H9 (cell line): ENCODE data around the gene NPS. TPM values are rescaled to one million over a fixed set of nuclear protein-coding genes. Genes with fewer than 3 reads are reported as not detected.

Source experiments
- DNase-seq: peaks from one replicate; pipeline ENCODE4 v3.0.0-alpha.2; 2017
- H2AFZ ChIP-seq: one replicate; pipeline ENCODE4 v1.6.1; 2013; ENCODE audit warnings: mild to moderate bottlenecking, low read length, control low read depth, moderate library complexity
- H2AK5ac ChIP-seq: 2 replicates; pipeline ENCODE4 v1.6.1; 2013; ENCODE audit warnings: low read length, control low read depth, mixed read lengths; ENCODE audit not compliant: insufficient read length
- H2BK120ac ChIP-seq: one replicate; pipeline ENCODE4 v1.6.1; 2013; ENCODE audit warnings: low read depth, mild to moderate bottlenecking, low read length, control low read depth, inconsistent platforms; ENCODE audit not compliant: poor library complexity, severe bottlenecking
- H2BK12ac ChIP-seq: 2 replicates; pipeline ENCODE4 v1.6.1; 2013; ENCODE audit warnings: low read length, control low read depth, mixed read lengths, low read depth; ENCODE audit not compliant: insufficient read length
- H2BK15ac ChIP-seq: 2 replicates; pipeline ENCODE4 v1.6.1; 2013; ENCODE audit warnings: low read depth, low read length, control low read depth
- H2BK20ac ChIP-seq: one replicate; pipeline ENCODE4 v1.6.1; 2013; ENCODE audit warnings: low read depth, mild to moderate bottlenecking, low read length, control low read depth, inconsistent platforms; ENCODE audit not compliant: poor library complexity, severe bottlenecking
- H2BK5ac ChIP-seq: 2 replicates; pipeline ENCODE4 v1.6.1; 2013; ENCODE audit warnings: low read length, control low read depth, mixed read lengths; ENCODE audit not compliant: insufficient read length
- H3K14ac ChIP-seq: 2 replicates; pipeline ENCODE4 v1.6.1; 2013; ENCODE audit warnings: low read length, control low read depth; ENCODE audit not compliant: insufficient read depth
- H3K18ac ChIP-seq: 2 replicates; pipeline ENCODE4 v1.6.1; 2013; ENCODE audit warnings: low read depth, mild to moderate bottlenecking, mixed read lengths, low read length, control low read depth; ENCODE audit not compliant: insufficient read length
- H3K23ac ChIP-seq: 2 replicates; pipeline ENCODE4 v1.6.1; 2013; ENCODE audit warnings: low read length, control low read depth, mixed read lengths, low read depth; ENCODE audit not compliant: insufficient read length
- H3K23me2 ChIP-seq: 2 replicates; pipeline ENCODE4 v1.6.1; 2013; ENCODE audit warnings: low read depth, mild to moderate bottlenecking, mixed read lengths, low read length, control low read depth; ENCODE audit not compliant: insufficient read length, poor library complexity, severe bottlenecking
- H3K27ac ChIP-seq: 2 replicates; pipeline ENCODE4 v1.5.1; 2013; ENCODE audit warnings: low read length, control low read depth, mixed read lengths, low read depth; ENCODE audit not compliant: insufficient read length
- H3K27me3 ChIP-seq: 2 replicates; pipeline ENCODE4 v1.6.1; 2013; ENCODE audit warnings: low read length, control low read depth, inconsistent platforms; ENCODE audit not compliant: insufficient read depth
- H3K4ac ChIP-seq: 2 replicates; pipeline ENCODE4 v1.6.1; 2013; ENCODE audit warnings: low read depth, mild to moderate bottlenecking, control low read depth, inconsistent platforms, low read length, moderate library complexity
- H3K4me1 ChIP-seq: 2 replicates; pipeline ENCODE4 v1.6.1; 2013; ENCODE audit warnings: low read length, control low read depth, inconsistent platforms; ENCODE audit not compliant: insufficient read depth
- H3K4me2 ChIP-seq: 2 replicates; pipeline ENCODE4 v1.6.1; 2013; ENCODE audit warnings: low read length, control low read depth, mixed read lengths; ENCODE audit not compliant: insufficient read length, insufficient read depth
- H3K56ac ChIP-seq: 2 replicates; pipeline ENCODE4 v1.6.1; 2013; ENCODE audit warnings: low read depth, mild to moderate bottlenecking, mixed read lengths, low read length, control low read depth; ENCODE audit not compliant: insufficient read length
- H3K79me1 ChIP-seq: 2 replicates; pipeline ENCODE4 v1.6.1; 2013; ENCODE audit warnings: low read depth, mild to moderate bottlenecking, moderate library complexity, low read length, control low read depth, inconsistent platforms; ENCODE audit not compliant: insufficient read depth, poor library complexity, severe bottlenecking
- H3K79me2 ChIP-seq: 2 replicates; pipeline ENCODE4 v1.6.1; 2013; ENCODE audit warnings: low read length, control low read depth, inconsistent platforms; ENCODE audit not compliant: insufficient read depth
- H3K9ac ChIP-seq: 2 replicates; pipeline ENCODE4 v1.6.1; 2013; ENCODE audit warnings: low read length, control low read depth, mixed read lengths; ENCODE audit not compliant: insufficient read length; ENCODE audit errors: extremely low read depth
- H3K9me3 ChIP-seq: one replicate; pipeline ENCODE4 v1.6.1; 2013; ENCODE audit warnings: low read depth, low read length, inconsistent platforms; ENCODE audit not compliant: control insufficient read depth
- H3T11ph ChIP-seq: one replicate; pipeline ENCODE4 v1.6.1; 2013; ENCODE audit warnings: mild to moderate bottlenecking, low read length, control low read depth, inconsistent platforms
- H4K20me1 ChIP-seq: one replicate; pipeline ENCODE4 v1.6.1; 2013; ENCODE audit not compliant: control insufficient read depth, insufficient read length, insufficient read depth
- H4K5ac ChIP-seq: 2 replicates; pipeline ENCODE4 v1.6.1; 2013; ENCODE audit warnings: low read depth, mild to moderate bottlenecking, mixed read lengths, low read length, control low read depth; ENCODE audit not compliant: insufficient read length
- H4K8ac ChIP-seq: replicated peaks from 2 replicates; pipeline ENCODE4 v1.6.1; 2013; ENCODE audit warnings: low read length, control low read depth, mixed read lengths, low read depth; ENCODE audit not compliant: insufficient read length
- H4K91ac ChIP-seq: 2 replicates; pipeline ENCODE4 v1.6.1; 2013; ENCODE audit warnings: low read depth, mild to moderate bottlenecking, moderate library complexity, mixed read lengths, low read length, control low read depth; ENCODE audit not compliant: insufficient read length
- H3K27ac Mint-ChIP-seq, 3 experiments: 2 replicates in 2 of 3; 3 replicates in 1 of 3; pipeline ENCODE4 v1.8.0; 2020 to 2021; ENCODE audit warnings: mixed read lengths in 3 of 3, mild to moderate bottlenecking in 1 of 3, moderate library complexity in 1 of 3
- H3K27me3 Mint-ChIP-seq: 2 replicates; pipeline ENCODE4 v1.8.0; 2021; ENCODE audit warnings: low read depth, mild to moderate bottlenecking, moderate library complexity, mixed read lengths
- H3K36me3 Mint-ChIP-seq, 3 experiments: 2 replicates in 2 of 3; 3 replicates in 1 of 3; pipeline ENCODE4 v1.8.0; 2020 to 2021; ENCODE audit warnings: low read depth in 3 of 3, mixed read lengths in 3 of 3; ENCODE audit not compliant: insufficient read depth in 1 of 3
- H3K4me1 Mint-ChIP-seq, 2 experiments: 2 replicates each; pipeline ENCODE4 v1.8.0; 2020; ENCODE audit warnings: mixed read lengths in 2 of 2
- H3K4me3 Mint-ChIP-seq, 2 experiments: 2 replicates in 1 of 2; 3 replicates in 1 of 2; pipeline ENCODE4 v1.8.0; 2020 to 2021; ENCODE audit warnings: mild to moderate bottlenecking in 2 of 2, mixed read lengths in 2 of 2, moderate library complexity in 1 of 2
- H3K9me3 Mint-ChIP-seq, 2 experiments: 2 replicates in 1 of 2; 3 replicates in 1 of 2; pipeline ENCODE4 v1.8.0; 2020; ENCODE audit warnings: mild to moderate bottlenecking in 2 of 2, mixed read lengths in 2 of 2, moderate library complexity in 1 of 2
- WGBS: extraction: QIAGEN DNeasy Blood & Tissue Kit; methylation state at CpG from one replicate; pipeline ENCODE4 v1.1.7; 2013; ENCODE audit warnings: missing lambda C conversion rate, low lambda C conversion rate, mixed read lengths; ENCODE audit not compliant: insufficient read length; ENCODE audit errors: extremely low coverage; 5-methylcytosine and 5-hydroxymethylcytosine counted together
- total RNA-seq: library from RNA; stranded (reverse); gene quantifications from 2 replicates; pipeline ENCODE4 v1.2.1, GENCODE V29; 2021
- TF ChIP-seq, protein P1 (sequence below): fragments of 200-600 bp; sonication (generic); conservative IDR thresholded peaks from 3 replicates; pipeline ENCODE4 v1.8.0; 2021; ENCODE audit warnings: antibody characterized with exemption, mild to moderate bottlenecking

The NPS gene
- total RNA-seq, 1 experiment from 2014 or later = not detected

GRCh38 chr10:127600479-127600878 lies 51.4 kb downstream of the NPS start:
- no peak overlapping the region for H3K9ac ChIP-seq
- H2AFZ ChIP-seq = no peak overlapping the region
- no CpG with 5 or more reads among the region's 11 CpGs for WGBS
- H3K4me1 ChIP-seq = no peaks in the 10 kb centered on the region
- TF ChIP-seq, protein P1, sequence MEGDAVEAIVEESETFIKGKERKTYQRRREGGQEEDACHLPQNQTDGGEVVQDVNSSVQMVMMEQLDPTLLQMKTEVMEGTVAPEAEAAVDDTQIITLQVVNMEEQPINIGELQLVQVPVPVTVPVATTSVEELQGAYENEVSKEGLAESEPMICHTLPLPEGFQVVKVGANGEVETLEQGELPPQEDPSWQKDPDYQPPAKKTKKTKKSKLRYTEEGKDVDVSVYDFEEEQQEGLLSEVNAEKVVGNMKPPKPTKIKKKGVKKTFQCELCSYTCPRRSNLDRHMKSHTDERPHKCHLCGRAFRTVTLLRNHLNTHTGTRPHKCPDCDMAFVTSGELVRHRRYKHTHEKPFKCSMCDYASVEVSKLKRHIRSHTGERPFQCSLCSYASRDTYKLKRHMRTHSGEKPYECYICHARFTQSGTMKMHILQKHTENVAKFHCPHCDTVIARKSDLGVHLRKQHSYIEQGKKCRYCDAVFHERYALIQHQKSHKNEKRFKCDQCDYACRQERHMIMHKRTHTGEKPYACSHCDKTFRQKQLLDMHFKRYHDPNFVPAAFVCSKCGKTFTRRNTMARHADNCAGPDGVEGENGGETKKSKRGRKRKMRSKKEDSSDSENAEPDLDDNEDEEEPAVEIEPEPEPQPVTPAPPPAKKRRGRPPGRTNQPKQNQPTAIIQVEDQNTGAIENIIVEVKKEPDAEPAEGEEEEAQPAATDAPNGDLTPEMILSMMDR = no peak
- H3K27me3 ChIP-seq = no peaks in the 10 kb centered on the region
- H3K23me2 ChIP-seq = no peaks in the 10 kb centered on the region
- no peak overlapping the region for H4K91ac ChIP-seq
- no peak overlapping the region for H2BK20ac ChIP-seq
- no peak overlapping the region for H3K4me2 ChIP-seq
- H3K79me1 ChIP-seq = no peaks in the 10 kb centered on the region
- H3K14ac ChIP-seq = no peak overlapping the region
- Mint-ChIP-seq H3K4me3 (no peak overlapping the region), H3K9me3 (peaks cover under 1% of the 10 kb centered on the region in 2 experiments; a peak in 4 of 5 replicates), H3K27ac (no peak overlapping the region), H3K4me1 (no peaks in the 10 kb centered on the region), H3K36me3 (no peaks in the 10 kb centered on the region; a peak in 1 of 7 replicates), H3K27me3 (peaks cover 36% of the 10 kb centered on the region)
- H3T11ph ChIP-seq = no peak overlapping the region
- H3K79me2 ChIP-seq = no peaks in the 10 kb centered on the region
- no peak overlapping the region for H3K4ac ChIP-seq
- H2AK5ac ChIP-seq = no peak overlapping the region
- no peak overlapping the region for H3K27ac ChIP-seq
- no peaks in the 10 kb centered on the region for H4K20me1 ChIP-seq
- H3K23ac ChIP-seq = no peak overlapping the region
- no peak overlapping the region for H4K5ac ChIP-seq
- H3K18ac ChIP-seq = no peak overlapping the region
- no peak overlapping the region for H2BK12ac ChIP-seq
- H4K8ac ChIP-seq = no peak overlapping the region
- no peak overlapping the region for H2BK120ac ChIP-seq
- DNase-seq = peak; percentile 62
- no peak overlapping the region for H2BK15ac ChIP-seq
- H3K9me3 ChIP-seq = no peaks in the 10 kb centered on the region
- H3K56ac ChIP-seq = no peak overlapping the region
- H2BK5ac ChIP-seq = no peak overlapping the region

Other genes with a start within 250 kb of the NPS start
- gene FOXI2, start 187.9 kb downstream of the NPS start, total RNA-seq = 0.29 and 0.42 TPM in 2 replicates